MCF 10A (cell line): Measurements from ENCODE around the gene ZFYVE16. TPM values are rescaled to one million over a fixed set of nuclear protein-coding genes. Genes with fewer than 3 reads are reported as not detected.

Experiments used
- BruUV-seq: library from RNA; stranded (reverse); fragments of 400-500 nt; replicated peaks from 2 replicates; lab custom pipeline; 2021; lab: Mats Ljungman, UMichigan
- CTCF ChIA-PET: fragments of 300-600 bp; sonication (Branson Sonifier 250); formaldehyde crosslinking; extraction: SDS; loops from one replicate; lab custom pipeline; 2021; ENCODE audit warnings: antibody characterized with exemption, inconsistent platforms; lab: Yijun Ruan, JAX
- POLR2A ChIA-PET: fragments of 300-600, 350-650 bp; sonication (Branson Sonifier 250); formaldehyde crosslinking; extraction: SDS; loops from one replicate; lab custom pipeline; 2020; ENCODE audit warnings: antibody characterized with exemption, inconsistent platforms; lab: Yijun Ruan, JAX
- DNase-seq: peaks from one replicate; pipeline ENCODE4 v3.0.0-alpha.2; 2018; ENCODE audit not compliant: unreplicated experiment
- H3K27ac Mint-ChIP-seq: one replicate; pipeline ENCODE4 v1.8.0; 2022; ENCODE audit warnings: mild to moderate bottlenecking, low read depth, mixed read lengths; ENCODE audit not compliant: unreplicated experiment
- H3K27me3 Mint-ChIP-seq: one replicate; pipeline ENCODE4 v1.8.0; 2022; ENCODE audit warnings: mixed read lengths; ENCODE audit not compliant: insufficient read depth, unreplicated experiment
- H3K36me3 Mint-ChIP-seq: one replicate; pipeline ENCODE4 v1.8.0; 2022; ENCODE audit warnings: mild to moderate bottlenecking, moderate library complexity, mixed read lengths; ENCODE audit not compliant: insufficient read depth, unreplicated experiment
- H3K4me1 Mint-ChIP-seq: one replicate; pipeline ENCODE4 v1.8.0; 2022; ENCODE audit warnings: mixed read lengths; ENCODE audit not compliant: insufficient read depth, unreplicated experiment
- H3K4me3 Mint-ChIP-seq: one replicate; pipeline ENCODE4 v1.8.0; 2022; ENCODE audit warnings: mild to moderate bottlenecking, moderate library complexity, mixed read lengths; ENCODE audit not compliant: unreplicated experiment
- H3K9me3 Mint-ChIP-seq: one replicate; pipeline ENCODE4 v1.8.0; 2022; ENCODE audit warnings: mixed read lengths; ENCODE audit not compliant: unreplicated experiment
- intact Hi-C: fragments of 100-400 bp; cut with micrococcal nuclease; formaldehyde crosslinking; loops from 2 replicates; pipeline ENCODE4 v1.14.1; 2022
- total RNA-seq: library from RNA; stranded (reverse); gene quantifications from 2 replicates; pipeline ENCODE4 v1.2.3, GENCODE V29; 2022
- TF ChIP-seq, protein P1 (sequence below): fragments of 200-600 bp; IDR thresholded peaks from one replicate; pipeline ENCODE4 v1.8.0; 2022; ENCODE audit warnings: antibody characterized with exemption, mild to moderate bottlenecking; ENCODE audit not compliant: unreplicated experiment

Gene ZFYVE16
- total RNA-seq, 1 experiment from 2014 or later: 34.8 TPM

DNA sequence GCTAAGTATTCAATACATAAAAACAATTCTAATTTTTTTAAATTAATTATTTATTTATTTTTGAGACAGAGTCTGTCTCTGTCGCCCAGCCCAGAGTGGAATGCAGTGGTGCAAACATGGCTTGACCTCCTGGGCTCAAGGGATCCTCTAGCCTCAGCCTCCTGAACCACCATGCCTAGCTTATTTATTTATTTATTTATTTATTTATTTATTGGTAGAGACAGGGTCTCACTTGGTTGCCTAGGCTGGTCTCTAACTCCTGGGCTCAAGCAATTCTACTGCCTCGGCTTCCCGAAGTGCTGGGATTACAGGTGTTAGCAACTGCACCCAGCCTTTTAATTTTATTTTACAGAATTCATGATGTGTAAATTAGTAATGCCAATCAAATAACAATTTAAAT, 33.7 kb upstream of the ZFYVE16 start:
- no peaks in the 10 kb centered on the region for H3K36me3 Mint-ChIP-seq
- intact Hi-C loops: no loop called here
- POLR2A ChIA-PET: interaction anchor here (0.7 kb wide), 1 partner anchor 31 kb away, joined by 3 read pairs; no protein-coding TSS in a partner anchor
- TF ChIP-seq, protein P1, sequence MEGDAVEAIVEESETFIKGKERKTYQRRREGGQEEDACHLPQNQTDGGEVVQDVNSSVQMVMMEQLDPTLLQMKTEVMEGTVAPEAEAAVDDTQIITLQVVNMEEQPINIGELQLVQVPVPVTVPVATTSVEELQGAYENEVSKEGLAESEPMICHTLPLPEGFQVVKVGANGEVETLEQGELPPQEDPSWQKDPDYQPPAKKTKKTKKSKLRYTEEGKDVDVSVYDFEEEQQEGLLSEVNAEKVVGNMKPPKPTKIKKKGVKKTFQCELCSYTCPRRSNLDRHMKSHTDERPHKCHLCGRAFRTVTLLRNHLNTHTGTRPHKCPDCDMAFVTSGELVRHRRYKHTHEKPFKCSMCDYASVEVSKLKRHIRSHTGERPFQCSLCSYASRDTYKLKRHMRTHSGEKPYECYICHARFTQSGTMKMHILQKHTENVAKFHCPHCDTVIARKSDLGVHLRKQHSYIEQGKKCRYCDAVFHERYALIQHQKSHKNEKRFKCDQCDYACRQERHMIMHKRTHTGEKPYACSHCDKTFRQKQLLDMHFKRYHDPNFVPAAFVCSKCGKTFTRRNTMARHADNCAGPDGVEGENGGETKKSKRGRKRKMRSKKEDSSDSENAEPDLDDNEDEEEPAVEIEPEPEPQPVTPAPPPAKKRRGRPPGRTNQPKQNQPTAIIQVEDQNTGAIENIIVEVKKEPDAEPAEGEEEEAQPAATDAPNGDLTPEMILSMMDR: no peak
- no TSS peak for BruUV-seq
- DNase-seq: no peak
- H3K4me3 Mint-ChIP-seq: no peak overlapping the region
- H3K9me3 Mint-ChIP-seq: no peaks in the 10 kb centered on the region
- no peaks in the 10 kb centered on the region for H3K27me3 Mint-ChIP-seq
- no peak overlapping the region for H3K27ac Mint-ChIP-seq
- no peaks in the 10 kb centered on the region for H3K4me1 Mint-ChIP-seq
- CTCF ChIA-PET: no interaction called here

- ChIA-PET POLR2A (no interaction called here), CTCF (no interaction called here)
Observed at GRCh38 chr5:80376557-80376956, 31.3 kb upstream of the ZFYVE16 start.

DNA sequence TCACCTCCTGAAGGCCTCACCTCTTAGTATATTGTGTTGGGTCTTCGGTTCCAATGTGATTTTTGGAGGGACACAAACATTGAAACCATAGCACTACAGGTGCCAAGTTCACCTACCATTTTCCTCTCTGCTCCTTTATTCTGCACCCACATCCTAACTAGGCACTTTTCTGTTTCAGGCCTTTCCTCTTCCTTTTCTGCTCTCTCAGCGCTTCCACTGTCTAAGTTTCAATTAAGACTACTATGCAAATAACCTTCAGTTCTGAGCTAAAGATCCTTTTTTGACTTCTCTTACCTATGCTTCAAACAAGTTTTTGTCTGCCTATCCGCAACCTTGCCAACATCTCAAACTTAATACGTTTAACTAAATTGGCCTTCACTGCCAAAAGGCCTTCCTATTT, 25.4 kb upstream of the ZFYVE16 start:
- DNase-seq: no peak
- BruUV-seq: no TSS peak
- H3K27ac Mint-ChIP-seq: no peak overlapping the region
- no peak overlapping the region for H3K4me3 Mint-ChIP-seq
- no peaks in the 10 kb centered on the region for H3K27me3 Mint-ChIP-seq
- H3K36me3 Mint-ChIP-seq: no peaks in the 10 kb centered on the region
- ChIA-PET CTCF (no interaction called here), POLR2A (interaction anchor here (0.7 kb wide), 1 partner anchor 13 kb away, joined by 3 read pairs; no protein-coding TSS in a partner anchor)
- TF ChIP-seq, protein P1: no peak
- no peaks in the 10 kb centered on the region for H3K9me3 Mint-ChIP-seq
- H3K4me1 Mint-ChIP-seq: no peaks in the 10 kb centered on the region
- intact Hi-C loops: no loop called here

More at GRCh38 chr5:80376557-80376956, 31.3 kb upstream of the ZFYVE16 start:
- DNase-seq: no peak
- no peak overlapping the region for H3K4me3 Mint-ChIP-seq
- no TSS peak for BruUV-seq
- intact Hi-C loops: no loop called here
- TF ChIP-seq, protein P1: no peak
- no peaks in the 10 kb centered on the region for H3K9me3 Mint-ChIP-seq
- no peaks in the 10 kb centered on the region for H3K27me3 Mint-ChIP-seq
- H3K36me3 Mint-ChIP-seq: no peaks in the 10 kb centered on the region
- H3K27ac Mint-ChIP-seq: no peak overlapping the region
- no peaks in the 10 kb centered on the region for H3K4me1 Mint-ChIP-seq

GRCh38 chr5:80387063-80387768, 20.6 kb upstream of the ZFYVE16 start:
- intact Hi-C loops: no loop called here
- CTCF ChIA-PET: no interaction called here
- Mint-ChIP-seq H3K4me1 (no peaks in the 10 kb centered on the region), H3K36me3 (no peaks in the 10 kb centered on the region), H3K4me3 (no peak overlapping the region), H3K27ac (no peak overlapping the region), H3K27me3 (no peaks in the 10 kb centered on the region), H3K9me3 (no peaks in the 10 kb centered on the region)
- POLR2A ChIA-PET: no interaction called here
- TF ChIP-seq, protein P1: no peak
- no TSS peak for BruUV-seq
- DNase-seq: no peak
